Upper lobe of left lung (tissue), 6 donors: ENCODE results near the gene ADK. TPM values are rescaled to one million over a fixed set of nuclear protein-coding genes. Genes with fewer than 3 reads are reported as not detected.

ENCODE experiments used
- ATAC-seq, 2 donors: fragments of 200-7000 bp; cut with Tn5 transposase; one replicate each; pipeline ENCODE4 v1.9.1; 2022; ENCODE audit warnings: mild to moderate bottlenecking in 2 of 2, moderate library complexity in 2 of 2; ENCODE audit not compliant: low FRiP score in 2 of 2
- DNase-seq, 2 donors: peaks; one replicate each; pipeline ENCODE4 v3.0.0-alpha.2; 2019 to 2020
- H3K27ac ChIP-seq, 4 donors: fragments of 200-600 bp; sonication (generic); one replicate each; pipeline ENCODE4 v1.5.1; 2016 to 2019
- H3K27me3 ChIP-seq, 4 donors: fragments of 200-600 bp; sonication (generic); one replicate each; pipeline ENCODE4 v1.5.1; 2017 to 2019
- H3K36me3 ChIP-seq, 4 donors: fragments of 200-600 bp; sonication (generic); one replicate each; pipeline ENCODE4 v1.5.1; 2016 to 2019
- H3K4me1 ChIP-seq, 4 donors: fragments of 200-600 bp; sonication (generic); one replicate each; pipeline ENCODE4 v1.5.1; 2018 to 2019
- H3K4me3 ChIP-seq, 4 donors: fragments of 200-600 bp; sonication (generic); one replicate each; pipeline ENCODE4 v1.5.1; 2017 to 2019; ENCODE audit warnings: mild to moderate bottlenecking in 2 of 4, moderate library complexity in 1 of 4
- H3K9me3 ChIP-seq, 4 donors: fragments of 200-600 bp; sonication (generic); one replicate each; pipeline ENCODE4 v1.5.1; 2018 to 2019
- EP300 ChIP-seq, 4 donors: sonication (generic); formaldehyde crosslinking; IDR thresholded peaks; one replicate each; pipeline ENCODE4 v1.5.1; 2017; ENCODE audit warnings: antibody characterized with exemption in 4 of 4, control low read depth in 2 of 4
- POLR2A ChIP-seq, 4 donors: fragments of 450-650 bp; IDR thresholded peaks; one replicate each; pipeline ENCODE4 v1.5.1; 2016 to 2017; ENCODE audit warnings: antibody characterized with exemption in 4 of 4, mild to moderate bottlenecking in 2 of 4
- POLR2AphosphoS5 ChIP-seq, 2 donors: sonication (generic); formaldehyde crosslinking; IDR thresholded peaks; one replicate each; pipeline ENCODE4 v1.5.1; 2017; ENCODE audit warnings: antibody characterized with exemption in 2 of 2
- WGBS, 2 donors: methylation state at CpG; one replicate each; pipeline ENCODE4 v1.1.5; 2017 to 2018; 5-methylcytosine and 5-hydroxymethylcytosine counted together
- total RNA-seq, 6 donors: library from RNA; depleted of rRNA in 4 of 6; stranded (reverse); fragments of >200 nt in 4 of 6; gene quantifications; one replicate each; pipeline versions ENCODE4 v1.1.0 to v1.2.1, GENCODE V29; 2016 to 2021
- TF ChIP-seq, protein P1 (sequence below), 6 experiments: fragments of 450-650 bp in 4 of 6; fragments of 200-600 bp in 2 of 6; sonication (generic) in 2 of 6; IDR thresholded peaks; one replicate each; pipeline ENCODE4 v1.5.1; 2016 to 2019; ENCODE audit warnings: antibody characterized with exemption in 6 of 6
- donor health status: DM: no; HTN: no; CAD: no; lungs with moderate emphysema.
- donor health status: DM: no; HTN: yes; CAD: no; lungs with severe emphysema.

Gene ADK
- total RNA-seq, 6 donors from 2014 or later, result 27.9 to 123 (median 48.1) TPM

DNA sequence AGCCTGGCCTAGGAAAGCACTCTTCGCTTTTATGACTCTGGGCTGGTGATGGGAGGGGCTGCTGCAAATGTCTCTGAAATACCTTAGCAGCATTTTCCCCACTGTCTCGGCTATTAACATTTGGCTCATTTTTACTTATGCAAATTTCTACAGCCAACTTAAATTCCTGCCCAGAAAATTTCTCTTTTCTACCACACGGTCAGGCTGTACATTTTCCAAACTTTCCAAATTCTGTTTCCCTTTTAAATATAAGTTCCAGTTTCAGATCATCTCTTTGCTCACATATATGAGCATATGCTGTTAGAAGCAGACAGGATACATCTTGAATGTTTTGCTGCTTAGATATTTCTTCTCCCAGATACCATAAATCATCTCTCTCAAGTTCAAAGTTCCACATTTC is 332.3 kb downstream of the ADK start:
- Histone ChIP-seq H3K4me3 (no peak overlapping the region), H3K36me3 (no peaks in the 10 kb centered on the region), H3K27ac (no peak overlapping the region), H3K4me1 (no peaks in the 10 kb centered on the region), H3K27me3 (no peaks in the 10 kb centered on the region), H3K9me3 (no peaks in the 10 kb centered on the region)
- no peak for TF ChIP-seq POLR2AphosphoS5 (IDR thresholded peaks at IDR 0.05)
- TF ChIP-seq, protein P1, sequence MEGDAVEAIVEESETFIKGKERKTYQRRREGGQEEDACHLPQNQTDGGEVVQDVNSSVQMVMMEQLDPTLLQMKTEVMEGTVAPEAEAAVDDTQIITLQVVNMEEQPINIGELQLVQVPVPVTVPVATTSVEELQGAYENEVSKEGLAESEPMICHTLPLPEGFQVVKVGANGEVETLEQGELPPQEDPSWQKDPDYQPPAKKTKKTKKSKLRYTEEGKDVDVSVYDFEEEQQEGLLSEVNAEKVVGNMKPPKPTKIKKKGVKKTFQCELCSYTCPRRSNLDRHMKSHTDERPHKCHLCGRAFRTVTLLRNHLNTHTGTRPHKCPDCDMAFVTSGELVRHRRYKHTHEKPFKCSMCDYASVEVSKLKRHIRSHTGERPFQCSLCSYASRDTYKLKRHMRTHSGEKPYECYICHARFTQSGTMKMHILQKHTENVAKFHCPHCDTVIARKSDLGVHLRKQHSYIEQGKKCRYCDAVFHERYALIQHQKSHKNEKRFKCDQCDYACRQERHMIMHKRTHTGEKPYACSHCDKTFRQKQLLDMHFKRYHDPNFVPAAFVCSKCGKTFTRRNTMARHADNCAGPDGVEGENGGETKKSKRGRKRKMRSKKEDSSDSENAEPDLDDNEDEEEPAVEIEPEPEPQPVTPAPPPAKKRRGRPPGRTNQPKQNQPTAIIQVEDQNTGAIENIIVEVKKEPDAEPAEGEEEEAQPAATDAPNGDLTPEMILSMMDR (IDR thresholded peaks at IDR 0.05), result no peak
- TF ChIP-seq EP300 (IDR thresholded peaks at IDR 0.05), result no peak
- no peak for TF ChIP-seq POLR2A (IDR thresholded peaks at IDR 0.05)
- no peak for DNase-seq
- WGBS, 2 donors, result 93 to 96% methylated on average over 3 of the region's 3 CpGs
- ATAC-seq, result no peak

DNA sequence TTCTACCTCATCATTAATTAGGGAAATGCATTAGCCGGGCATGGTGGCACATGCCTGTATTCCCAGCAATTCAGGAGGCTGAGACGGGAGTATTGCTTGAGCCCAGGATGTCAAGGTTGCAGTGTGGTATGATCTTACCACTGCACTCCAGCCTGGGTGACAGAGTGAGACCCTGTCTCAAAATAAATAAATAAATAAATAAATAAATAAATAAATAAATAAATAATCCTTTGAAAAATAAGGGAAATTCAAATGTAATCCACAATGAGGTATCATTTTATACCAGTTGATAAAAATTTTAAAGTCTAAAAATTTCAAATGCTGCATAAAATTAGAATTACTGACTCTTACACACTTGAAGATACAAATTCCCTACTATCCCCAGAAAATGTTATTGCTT is 334.3 kb downstream of the ADK start:
- DNase-seq (no peak), ATAC-seq (no peak)
- TF ChIP-seq POLR2AphosphoS5 (IDR thresholded peaks at IDR 0.05) (no peak), POLR2A (IDR thresholded peaks at IDR 0.05) (no peak), EP300 (IDR thresholded peaks at IDR 0.05) (no peak)
- TF ChIP-seq, protein P1 (IDR thresholded peaks at IDR 0.05), result no peak
- Histone ChIP-seq H3K27me3 (no peaks in the 10 kb centered on the region), H3K36me3 (no peaks in the 10 kb centered on the region), H3K27ac (no peak overlapping the region), H3K9me3 (no peaks in the 10 kb centered on the region), H3K4me1 (no peaks in the 10 kb centered on the region), H3K4me3 (no peak overlapping the region)
- 93 to 96% methylated on average over 2 of the region's 2 CpGs for WGBS, 2 donors

DNA sequence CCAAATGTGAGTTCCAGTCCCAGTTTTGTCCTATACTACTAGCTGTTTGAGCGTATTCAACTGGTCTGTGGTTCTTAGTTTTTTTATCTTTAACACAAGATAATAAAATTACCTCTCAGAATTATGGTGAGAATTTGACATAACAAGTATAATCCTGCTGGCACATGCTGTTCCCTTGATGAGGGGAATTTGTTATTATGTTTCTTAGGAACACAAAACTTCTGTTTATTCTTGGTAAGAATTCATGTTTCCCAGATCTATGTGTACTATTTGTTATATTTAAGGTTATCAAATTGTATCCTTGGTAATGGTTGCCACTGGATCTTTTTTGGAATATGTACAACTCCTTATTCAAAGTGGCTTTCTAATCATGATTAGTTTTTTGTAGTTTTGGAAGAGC is 335.6 kb downstream of the ADK start:
- Histone ChIP-seq H3K27ac (no peak overlapping the region), H3K9me3 (no peaks in the 10 kb centered on the region), H3K4me1 (no peaks in the 10 kb centered on the region), H3K4me3 (no peak overlapping the region), H3K27me3 (no peaks in the 10 kb centered on the region), H3K36me3 (no peaks in the 10 kb centered on the region)
- ATAC-seq (no peak), DNase-seq (no peak)
- no peak for TF ChIP-seq POLR2A (IDR thresholded peaks at IDR 0.05)
- TF ChIP-seq EP300 (IDR thresholded peaks at IDR 0.05), result peak in 1 of 4 donors; percentile 85
- TF ChIP-seq POLR2AphosphoS5 (IDR thresholded peaks at IDR 0.05), result no peak
- TF ChIP-seq, protein P1 (IDR thresholded peaks at IDR 0.05), result no peak
- WGBS, 2 donors, result 83 to 87% methylated on average over 1 of the region's 1 CpG

DNA sequence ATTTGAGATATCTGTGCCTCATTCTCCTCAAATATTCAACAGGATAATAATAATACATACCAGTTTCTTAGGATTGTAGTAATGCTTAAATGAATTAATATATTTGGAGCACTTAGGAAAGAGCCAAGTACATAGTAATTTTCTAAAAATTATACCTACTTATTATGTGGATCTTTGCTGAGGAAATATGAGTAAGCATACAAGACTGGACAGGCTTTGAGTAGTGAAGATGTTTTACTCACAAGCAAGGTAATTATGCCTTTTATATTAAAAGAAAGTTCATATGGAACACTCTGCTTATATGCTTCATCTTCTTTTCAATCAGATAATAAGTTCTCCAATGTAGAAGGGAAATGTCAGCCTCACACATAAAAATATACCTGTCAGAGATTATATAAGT is 337.9 kb downstream of the ADK start:
- no peak for TF ChIP-seq POLR2A (IDR thresholded peaks at IDR 0.05)
- TF ChIP-seq EP300 (IDR thresholded peaks at IDR 0.05), result no peak
- no peak for TF ChIP-seq POLR2AphosphoS5 (IDR thresholded peaks at IDR 0.05)
- TF ChIP-seq, protein P1 (IDR thresholded peaks at IDR 0.05), result no peak
- H3K27ac ChIP-seq, result no peak overlapping the region
- no peak for ATAC-seq
- no peaks in the 10 kb centered on the region for H3K36me3 ChIP-seq
- no peak overlapping the region for H3K4me3 ChIP-seq
- no peaks in the 10 kb centered on the region for H3K27me3 ChIP-seq
- no peak for DNase-seq
- no peaks in the 10 kb centered on the region for H3K9me3 ChIP-seq
- H3K4me1 ChIP-seq, result no peaks in the 10 kb centered on the region

DNA sequence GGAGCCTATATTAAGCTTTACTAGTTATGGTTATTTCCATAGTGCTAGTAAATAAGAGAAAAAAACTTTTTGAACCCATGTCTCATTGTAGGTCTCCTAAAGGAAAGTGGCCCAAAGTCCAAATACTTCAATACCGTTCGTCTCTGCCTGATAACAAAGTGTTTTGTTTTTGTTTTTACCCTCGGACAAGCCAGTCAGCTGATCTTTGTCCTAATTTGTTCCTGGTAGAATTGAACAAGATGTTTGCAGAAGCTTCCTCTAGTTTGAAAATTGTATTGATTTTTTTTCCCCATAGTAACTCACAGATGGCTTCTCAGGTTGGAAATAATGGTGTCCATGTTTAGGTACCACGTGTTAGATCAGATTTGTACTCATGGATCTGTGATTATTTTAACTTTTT is 339.5 kb downstream of the ADK start:
- no peaks in the 10 kb centered on the region for H3K4me1 ChIP-seq
- no peak for DNase-seq
- no peaks in the 10 kb centered on the region for H3K27me3 ChIP-seq
- WGBS, 2 donors, result 75 to 85% methylated on average over 4 of the region's 4 CpGs
- no peaks in the 10 kb centered on the region for H3K9me3 ChIP-seq
- no peak overlapping the region for H3K4me3 ChIP-seq
- no peak for ATAC-seq
- no peak for TF ChIP-seq POLR2A (IDR thresholded peaks at IDR 0.05)
- no peak for TF ChIP-seq EP300 (IDR thresholded peaks at IDR 0.05)
- no peak for TF ChIP-seq POLR2AphosphoS5 (IDR thresholded peaks at IDR 0.05)
- TF ChIP-seq, protein P1 (IDR thresholded peaks at IDR 0.05), result no peak
- H3K27ac ChIP-seq, result no peak overlapping the region
- no peaks in the 10 kb centered on the region for H3K36me3 ChIP-seq
